Retinal pigment epithelial cell (primary cell): ENCODE data around the gene RSPH10B2.
A peak's percentile ranks its signal among the peaks of the same experiment; 100 is the strongest.
"Not testable (repeated sequence)": the region's sequence is repeated elsewhere in the genome, so short reads cannot be mapped to it uniquely, and the experiment has no call there.

Source experiments
- DNase-seq: peaks from one replicate; pipeline ENCODE4 v3.0.0-alpha.2; 2010; ENCODE audit warnings: low read depth
- H3K4me3 ChIP-seq: 2 replicates; pipeline ENCODE4 v1.5.1; 2011; ENCODE audit warnings: mild to moderate bottlenecking, low read length, control low read depth, moderate library complexity
- TF ChIP-seq, protein P1 (sequence below): conservative IDR thresholded peaks from 2 replicates; pipeline ENCODE4 v1.5.1; 2011; ENCODE audit warnings: low read depth, low read length, control low read depth, inconsistent platforms

Gene RSPH10B2

DNA sequence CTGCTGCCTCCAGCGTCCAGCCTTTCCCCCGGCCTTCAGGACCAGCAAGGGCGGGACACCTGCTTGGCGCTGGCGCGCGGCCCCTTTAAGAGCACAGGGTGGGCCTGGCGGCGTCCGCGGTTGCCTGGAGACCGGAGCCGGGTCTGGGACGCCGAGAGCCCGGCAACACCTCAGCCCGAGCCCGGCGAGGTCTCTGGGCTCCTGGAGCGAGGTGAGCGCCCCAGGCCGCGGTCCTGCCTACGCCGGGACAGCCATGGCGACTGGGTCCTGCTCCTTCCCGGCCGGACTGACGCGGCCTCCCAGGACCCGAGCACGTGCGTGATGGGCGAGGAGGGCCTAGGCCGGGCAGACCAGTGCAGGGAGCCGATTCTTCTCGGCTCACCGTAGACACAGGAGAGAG lies at the start of gene RSPH10B2:
RSPH10B2 (plus strand) TSS at position 140 of the 400 bp plus-strand sequence. CDS start 3,575 bp downstream, outside the sequence.
- DNase-seq, H3K4me3 ChIP-seq: not testable (repeated sequence)

DNA sequence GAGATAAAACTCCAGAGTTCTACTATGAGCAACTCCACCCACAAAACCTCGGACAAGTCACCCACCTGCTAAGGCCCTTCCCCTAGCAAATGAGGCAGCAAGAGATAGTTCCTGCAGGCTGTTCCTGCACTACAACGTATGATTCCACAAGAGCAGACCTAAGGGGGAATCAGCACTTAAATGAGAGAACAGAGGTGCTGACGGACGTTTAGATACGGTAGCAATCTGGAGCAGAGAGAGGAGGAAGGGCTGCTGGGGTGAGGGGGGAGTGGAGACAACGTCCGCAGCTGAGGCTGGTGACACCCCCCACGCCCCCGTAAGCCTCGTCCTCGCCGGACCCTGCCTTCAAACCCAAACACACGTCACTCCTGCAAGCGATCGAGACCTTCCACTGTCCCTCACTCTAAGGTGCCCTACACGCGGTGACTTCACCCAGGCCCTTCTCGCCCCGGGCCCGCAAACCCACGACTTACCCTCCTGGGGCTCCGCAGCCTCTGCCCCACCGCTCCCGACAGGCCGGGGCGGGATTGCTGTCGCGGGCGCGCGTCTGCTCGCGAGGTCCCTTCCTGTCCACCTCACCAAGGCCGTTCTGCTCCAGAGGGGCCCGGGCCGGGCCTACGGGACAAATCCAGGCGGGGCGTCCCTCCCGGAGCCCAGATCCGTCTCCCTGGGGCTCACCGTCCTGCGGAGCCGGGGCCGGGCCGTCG lies 47.8 kb upstream of the RSPH10B2 start:
- H3K4me3 ChIP-seq, result peak overlapping the region; percentile 86
- DNase-seq, result no peak
- TF ChIP-seq, protein P1, sequence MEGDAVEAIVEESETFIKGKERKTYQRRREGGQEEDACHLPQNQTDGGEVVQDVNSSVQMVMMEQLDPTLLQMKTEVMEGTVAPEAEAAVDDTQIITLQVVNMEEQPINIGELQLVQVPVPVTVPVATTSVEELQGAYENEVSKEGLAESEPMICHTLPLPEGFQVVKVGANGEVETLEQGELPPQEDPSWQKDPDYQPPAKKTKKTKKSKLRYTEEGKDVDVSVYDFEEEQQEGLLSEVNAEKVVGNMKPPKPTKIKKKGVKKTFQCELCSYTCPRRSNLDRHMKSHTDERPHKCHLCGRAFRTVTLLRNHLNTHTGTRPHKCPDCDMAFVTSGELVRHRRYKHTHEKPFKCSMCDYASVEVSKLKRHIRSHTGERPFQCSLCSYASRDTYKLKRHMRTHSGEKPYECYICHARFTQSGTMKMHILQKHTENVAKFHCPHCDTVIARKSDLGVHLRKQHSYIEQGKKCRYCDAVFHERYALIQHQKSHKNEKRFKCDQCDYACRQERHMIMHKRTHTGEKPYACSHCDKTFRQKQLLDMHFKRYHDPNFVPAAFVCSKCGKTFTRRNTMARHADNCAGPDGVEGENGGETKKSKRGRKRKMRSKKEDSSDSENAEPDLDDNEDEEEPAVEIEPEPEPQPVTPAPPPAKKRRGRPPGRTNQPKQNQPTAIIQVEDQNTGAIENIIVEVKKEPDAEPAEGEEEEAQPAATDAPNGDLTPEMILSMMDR, result no peak

DNA sequence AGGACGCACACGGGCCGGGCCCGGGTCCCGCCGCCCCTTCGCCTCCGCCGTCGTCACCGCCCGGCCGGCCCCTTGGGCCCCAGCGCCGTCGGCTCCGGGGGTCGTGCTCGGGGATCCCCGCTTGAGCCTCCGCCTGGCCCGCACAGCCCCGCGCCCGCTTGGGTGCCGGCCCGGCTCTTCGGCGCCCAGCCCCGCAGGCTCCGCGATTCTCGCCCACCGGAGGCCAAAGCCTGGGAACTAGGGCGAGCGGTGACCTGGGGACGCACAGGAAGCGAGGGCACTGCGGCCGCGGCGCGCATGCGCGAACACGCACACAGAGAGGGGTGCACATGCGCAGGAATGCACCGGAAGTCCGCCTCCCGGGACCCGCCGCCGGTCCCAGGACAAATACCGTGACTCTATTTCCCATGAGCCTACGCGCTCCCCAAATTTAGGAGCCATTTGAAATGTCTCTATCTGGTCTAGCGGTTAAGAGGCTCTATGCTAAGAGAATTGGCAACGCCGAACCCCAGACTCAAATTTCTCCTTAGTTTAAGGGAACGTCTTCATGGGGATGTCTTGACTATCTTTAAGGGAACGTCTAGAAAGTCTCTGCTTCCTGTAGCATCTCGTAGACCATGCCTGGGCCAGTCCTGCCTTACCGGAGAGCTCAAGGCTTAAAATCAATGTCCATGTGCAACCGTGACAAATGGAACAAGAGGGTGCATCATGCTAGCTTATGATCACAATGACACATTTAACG lies 47.1 kb upstream of the RSPH10B2 start, which contains the start of gene ZNF12:
ZNF12 (minus strand) TSS at position 282 of the 742 bp plus-strand sequence. CDS start 1,774 bp downstream, outside the sequence.
- peak; percentile 70 for DNase-seq
- H3K4me3 ChIP-seq, result peak within 1 kb of the TSS; percentile 86
- TF ChIP-seq, protein P1, result no peak

DNA sequence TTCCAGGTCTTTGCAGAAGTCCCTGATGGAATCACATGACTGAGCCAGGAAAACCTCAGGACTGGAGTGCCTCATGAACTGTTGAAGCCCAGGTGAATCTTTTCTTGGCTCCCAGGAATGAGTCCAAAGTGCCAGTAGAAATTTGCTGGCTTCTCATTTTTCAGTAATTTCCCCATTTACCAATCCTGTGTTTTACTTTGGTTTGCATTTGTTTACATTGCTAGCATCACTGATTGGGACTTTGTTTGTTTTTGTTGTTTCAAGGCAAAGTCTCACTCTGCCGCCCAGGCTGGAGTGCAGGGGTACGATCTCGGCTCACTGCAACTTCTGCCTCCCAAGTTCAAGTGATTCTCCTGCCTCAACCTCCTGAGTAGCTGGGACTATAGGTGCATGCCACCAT lies 45.6 kb upstream of the RSPH10B2 start:
- H3K4me3 ChIP-seq, result no peak overlapping the region
- TF ChIP-seq, protein P1, result no peak
- no peak for DNase-seq

DNA sequence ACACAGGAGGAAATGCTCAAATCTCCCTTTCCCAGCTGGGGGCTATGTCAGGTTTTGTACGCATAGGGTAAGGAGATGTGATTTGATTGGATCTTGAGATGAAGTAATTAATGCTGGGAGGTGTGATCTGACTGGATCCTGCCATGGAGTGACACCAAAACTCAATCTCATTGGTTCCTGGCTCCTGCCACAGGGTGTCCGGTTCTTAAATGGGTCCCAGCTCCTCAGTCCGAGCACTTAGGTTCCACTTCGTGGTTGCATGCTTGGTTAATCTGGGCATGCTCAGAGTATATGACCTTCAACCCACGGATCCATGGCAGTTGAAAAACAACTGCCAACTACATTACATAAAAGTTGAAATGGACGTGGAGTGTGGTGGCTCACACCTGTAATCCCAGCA lies 44.1 kb upstream of the RSPH10B2 start:
- TF ChIP-seq, protein P1, result no peak
- no peak for DNase-seq
- H3K4me3 ChIP-seq, result no peak overlapping the region

DNA sequence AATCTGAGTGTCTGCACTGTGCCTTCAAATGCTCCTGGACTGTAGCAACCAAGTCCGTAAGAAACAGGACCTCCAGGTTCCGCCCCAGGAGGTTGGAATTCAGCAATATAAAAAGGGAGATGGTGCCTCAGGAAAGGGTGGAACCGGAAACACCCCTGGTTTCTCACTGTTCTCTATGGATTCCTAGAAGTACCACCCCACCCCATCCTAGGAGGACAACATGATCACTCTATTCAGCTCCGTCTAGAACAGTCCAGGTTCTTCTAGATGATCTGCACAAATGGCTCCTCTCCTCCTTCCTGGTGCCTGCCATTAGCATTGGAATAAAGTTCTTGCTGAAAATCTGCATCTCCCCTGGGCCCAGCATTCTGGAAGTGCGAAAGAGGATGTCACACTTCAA lies 39.5 kb upstream of the RSPH10B2 start:
- H3K4me3 ChIP-seq, result no peak overlapping the region
- DNase-seq, result no peak
- TF ChIP-seq, protein P1, result no peak

DNA sequence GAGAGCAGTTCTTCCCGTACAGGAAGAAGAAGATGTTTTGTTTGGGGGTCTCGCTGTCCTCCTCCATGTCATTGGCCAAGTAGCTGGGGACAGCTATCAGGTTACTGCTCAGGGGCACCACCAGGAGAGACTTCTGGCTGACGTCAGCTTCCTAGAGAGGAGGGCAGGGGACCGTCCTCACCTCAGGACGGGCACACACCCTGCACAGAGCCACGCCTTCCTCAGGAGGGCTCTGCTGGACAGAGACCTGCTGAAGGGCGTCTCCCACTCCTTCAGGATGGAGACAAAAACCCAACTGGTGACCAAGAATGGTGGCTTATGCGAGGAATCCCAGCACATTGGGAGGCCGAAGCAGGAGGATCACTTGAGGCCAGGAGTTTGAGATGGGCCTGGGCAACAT lies 38.0 kb upstream of the RSPH10B2 start:
- not testable (repeated sequence) for H3K4me3 ChIP-seq

DNA sequence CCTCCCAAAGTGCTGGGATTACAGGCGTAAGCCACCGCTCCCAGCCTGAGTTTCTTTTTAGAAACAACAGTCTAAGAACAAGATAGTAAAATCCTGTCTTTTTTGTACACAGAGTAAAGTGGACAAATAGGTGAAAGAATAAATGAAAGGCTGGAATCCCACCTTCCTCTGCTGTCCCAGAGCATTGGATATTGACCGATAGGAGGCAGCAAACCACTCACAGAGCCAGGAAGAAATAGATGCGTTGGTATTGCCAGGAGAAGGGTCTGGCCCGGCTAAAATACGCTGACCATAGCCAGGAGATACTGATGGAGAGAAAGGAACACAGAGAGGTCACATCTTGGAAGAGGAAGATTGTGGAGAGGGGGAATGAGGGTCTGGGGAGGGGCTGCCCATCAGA lies 35.8 kb upstream of the RSPH10B2 start:
- DNase-seq, result no peak
- TF ChIP-seq, protein P1, result no peak
- H3K4me3 ChIP-seq, result no peak overlapping the region

More for the DNA sequence above, 38.0 kb upstream of the RSPH10B2 start:
- DNase-seq, result not testable (repeated sequence)

DNA sequence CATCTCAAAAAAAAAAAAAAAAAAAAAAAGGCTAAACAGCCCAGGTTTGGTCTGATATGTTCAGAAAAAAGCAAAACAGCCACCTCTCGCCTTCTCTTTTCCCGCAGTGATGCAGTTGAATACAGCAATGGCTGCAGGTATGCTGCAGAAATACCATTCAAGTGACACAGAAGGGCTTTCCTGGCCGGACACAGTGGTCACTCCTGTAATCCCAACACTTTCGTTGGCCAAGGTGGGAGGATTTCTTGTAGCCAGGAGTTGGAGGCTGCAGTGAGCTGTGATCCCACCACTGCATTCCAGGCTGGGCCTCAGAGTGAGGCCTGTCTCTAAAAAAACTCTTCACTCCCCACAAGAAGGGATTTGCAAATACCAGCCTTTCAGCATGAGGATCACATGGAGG lies 29.6 kb upstream of the RSPH10B2 start:
- not testable (repeated sequence) for DNase-seq, H3K4me3 ChIP-seq
